ENCODE measurements around the gene SKIDA1.

SKIDA1 gene

DNA sequence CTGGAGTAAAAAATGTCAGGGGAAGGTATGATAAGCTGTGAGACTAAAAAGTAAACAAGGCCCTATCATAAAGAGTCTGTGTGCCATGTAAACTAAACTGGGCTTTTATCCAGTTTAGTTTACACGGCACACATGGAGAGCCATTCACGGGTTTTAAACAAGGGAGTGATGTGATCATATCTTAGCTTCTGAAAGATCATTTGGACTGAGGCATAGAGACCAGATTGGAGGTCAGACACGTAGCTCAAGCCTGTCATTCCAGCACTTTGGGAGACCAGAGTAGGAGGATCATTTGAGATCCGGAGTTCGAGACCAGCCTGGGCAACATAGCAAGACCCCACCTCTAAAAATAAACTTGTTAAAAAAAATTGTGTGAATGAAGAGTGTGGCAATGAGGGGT, 50.1 kb downstream of the SKIDA1 start:
- DNase-seq: no peak

DNA sequence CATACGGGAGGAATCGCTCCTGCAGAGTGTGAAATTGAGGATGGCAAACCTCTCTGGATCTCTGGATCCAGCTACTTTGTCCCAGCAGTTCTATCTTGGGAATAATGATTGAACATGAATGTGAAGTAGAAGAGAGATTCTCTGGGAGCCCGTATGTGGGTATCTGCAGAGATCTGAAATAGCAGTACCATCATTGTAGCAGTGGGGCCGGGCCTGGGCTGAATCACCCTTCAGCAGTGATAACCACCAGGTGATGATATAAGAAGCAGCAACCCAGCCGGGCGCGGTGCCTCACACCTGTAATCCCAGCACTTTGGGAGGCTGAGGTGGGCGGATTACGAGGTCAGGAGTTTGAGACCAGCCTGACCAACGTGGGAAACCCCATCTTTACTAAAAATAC, 51.9 kb downstream of the SKIDA1 start:
- DNase-seq: no peak

- DNase-seq: no peak
Observed at GRCh38 chr10:21473135-21473534, 52.3 kb downstream of the SKIDA1 start.

- no peak for DNase-seq
Observed at GRCh38 chr10:21468086-21468485, 57.4 kb downstream of the SKIDA1 start.

DNA sequence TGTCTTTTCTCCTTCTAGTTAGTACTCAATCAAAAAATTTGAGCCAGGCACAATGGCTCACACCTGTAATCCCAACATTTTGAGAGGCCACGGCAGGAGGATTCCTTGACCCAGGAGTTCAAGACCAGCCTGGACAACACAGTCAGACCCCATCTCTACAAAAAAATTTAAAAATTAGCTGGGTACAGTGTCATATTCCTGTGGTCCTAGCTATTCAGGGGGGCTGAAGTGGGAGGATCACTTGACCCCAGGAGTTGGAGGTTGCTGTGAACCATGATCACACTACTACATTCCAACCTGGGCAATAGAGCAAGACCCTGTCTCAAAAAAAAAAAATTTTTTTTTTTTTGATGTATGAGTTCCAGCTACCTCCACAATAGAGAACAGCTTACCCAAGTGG, 57.8 kb downstream of the SKIDA1 start:
- DNase-seq: no peak

DNA sequence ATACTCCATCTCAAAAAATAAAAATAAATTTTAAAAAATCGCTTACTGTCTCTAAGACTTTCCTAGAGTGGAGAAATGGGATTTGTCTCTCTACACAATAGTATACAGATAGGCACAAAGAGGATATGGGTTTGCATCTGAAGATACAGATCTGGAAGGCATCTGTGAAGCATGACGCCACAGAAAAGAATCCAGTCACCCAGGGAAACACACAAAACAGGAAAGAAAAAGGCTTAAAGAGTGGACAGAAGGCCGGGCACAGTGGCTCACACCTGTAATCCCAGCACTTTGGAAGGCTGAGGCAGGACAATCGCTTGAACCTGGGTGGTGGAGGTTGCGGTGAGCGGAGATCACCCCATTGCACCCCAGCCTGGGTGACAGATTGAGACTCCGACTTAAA, 61.3 kb downstream of the SKIDA1 start:
- no peak for DNase-seq
